Hypothalamus (tissue), 51 donors: ENCODE data around the gene HLA-B.

Experiments used
- DNase-seq, 51 donors: peaks; one replicate each; lab custom pipeline; 2025; lab: John Stamatoyannopoulos, UW

The HLA-B gene

DNA sequence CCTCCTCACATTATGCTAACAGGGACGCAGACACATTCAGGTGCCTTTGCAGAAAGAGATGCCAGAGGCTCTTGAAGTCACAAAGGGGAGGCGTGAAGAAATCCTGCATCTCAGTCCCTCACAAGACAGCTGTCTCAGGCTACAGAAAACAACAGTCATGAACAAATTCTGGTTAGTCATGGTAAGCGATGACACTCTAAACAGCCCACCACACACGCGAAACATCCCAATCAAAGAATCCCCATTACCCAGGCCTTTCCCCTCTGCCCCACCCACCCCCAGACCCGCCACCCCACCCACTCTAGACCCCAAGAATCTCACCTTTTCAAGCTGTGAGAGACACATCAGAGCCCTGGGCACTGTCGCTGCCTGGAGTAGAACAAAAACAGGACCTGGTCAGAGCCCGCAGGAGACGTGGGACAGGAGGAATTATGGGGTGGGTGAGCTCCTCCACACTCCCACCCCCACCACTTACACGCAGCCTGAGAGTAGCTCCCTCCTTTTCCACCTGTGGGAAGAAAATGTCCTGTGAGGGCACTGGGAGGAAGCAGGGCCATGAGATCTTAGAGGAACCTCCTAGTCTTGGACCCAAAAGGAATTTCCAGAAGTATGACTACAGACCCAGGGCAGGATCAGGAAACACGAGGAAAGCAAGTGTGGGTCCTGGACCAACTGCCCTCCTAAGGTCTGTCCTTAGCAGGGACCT lies 2.7 kb downstream of the HLA-B start:
- DNase-seq, result no peak

DNA sequence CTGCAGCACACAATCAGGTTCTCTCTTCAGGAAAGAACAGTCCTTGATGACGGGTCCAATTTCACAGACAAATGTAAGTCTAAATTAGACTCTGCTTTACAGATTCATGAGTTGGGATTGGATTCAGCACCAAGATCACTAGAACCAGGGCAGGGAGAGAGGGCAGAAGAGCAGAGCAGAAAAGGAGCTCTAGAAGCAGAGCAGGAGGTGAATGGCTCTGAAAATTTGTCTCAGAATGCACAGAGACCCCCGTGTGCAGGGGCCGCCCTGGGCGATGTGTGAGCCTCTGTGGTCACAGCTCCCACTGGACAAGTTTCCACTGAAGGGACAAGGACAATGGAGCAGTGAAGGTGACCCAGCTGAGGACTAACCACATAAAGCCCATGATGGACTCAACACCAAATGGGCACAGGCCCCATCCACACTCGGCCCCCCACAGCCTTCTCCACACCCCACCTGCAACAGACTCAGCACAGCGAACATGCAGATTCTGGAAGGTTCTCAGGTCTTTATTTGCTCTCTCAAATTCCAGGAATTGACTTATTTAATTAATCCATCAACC lies 3.5 kb downstream of the HLA-B start:
- no peak for DNase-seq

DNA sequence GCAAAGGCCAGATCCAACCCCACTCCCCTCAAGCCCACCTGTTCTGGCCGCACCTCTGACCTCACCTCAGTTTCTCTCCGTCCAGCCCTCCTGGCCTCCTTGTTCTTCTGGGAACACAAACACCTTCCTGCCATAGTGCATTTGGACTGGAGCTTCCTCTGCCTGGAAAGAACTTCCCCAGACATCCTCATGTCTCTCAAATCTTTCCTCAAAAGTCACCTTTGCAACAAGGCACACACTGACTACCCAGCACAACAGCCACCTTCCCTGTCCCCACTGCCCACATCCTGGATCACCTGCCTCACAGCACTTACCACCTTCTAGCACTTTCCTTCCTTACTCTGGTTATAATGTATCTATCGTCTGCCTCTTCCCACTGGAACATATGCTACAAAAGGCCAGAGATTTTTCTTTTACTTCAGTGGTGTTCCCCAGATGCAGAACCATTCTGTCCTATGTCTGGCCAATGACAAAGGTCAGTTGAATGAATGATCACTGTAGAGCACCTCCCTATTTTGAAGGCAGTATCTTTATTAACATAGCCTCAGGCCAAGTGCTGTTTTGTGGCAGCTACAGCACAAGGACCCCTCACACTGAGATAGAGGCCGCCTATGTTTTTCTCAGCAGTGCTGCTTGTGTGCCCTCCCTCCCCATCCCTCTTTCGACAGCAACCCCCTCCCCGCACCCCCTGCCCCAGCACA lies 4.1 kb downstream of the HLA-B start:
- no peak for DNase-seq

DNA sequence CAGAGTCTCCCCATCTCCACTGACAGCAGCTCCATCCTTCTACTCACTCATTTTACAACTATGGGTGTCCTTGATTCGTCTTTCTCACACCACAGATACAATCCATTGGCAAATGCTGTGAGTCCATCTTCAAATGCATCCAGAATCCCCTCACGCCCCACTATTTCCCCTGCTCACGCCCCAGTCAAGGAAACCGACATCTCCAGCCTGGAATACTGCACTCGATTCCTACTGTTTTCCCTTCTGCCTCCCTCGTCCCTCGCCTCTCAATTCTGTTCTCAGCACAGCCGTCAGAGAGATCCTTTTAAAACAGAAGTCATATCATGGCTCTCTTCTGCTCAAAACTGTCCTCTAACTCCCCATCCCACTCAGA lies 4.7 kb downstream of the HLA-B start:
- no peak for DNase-seq

DNA sequence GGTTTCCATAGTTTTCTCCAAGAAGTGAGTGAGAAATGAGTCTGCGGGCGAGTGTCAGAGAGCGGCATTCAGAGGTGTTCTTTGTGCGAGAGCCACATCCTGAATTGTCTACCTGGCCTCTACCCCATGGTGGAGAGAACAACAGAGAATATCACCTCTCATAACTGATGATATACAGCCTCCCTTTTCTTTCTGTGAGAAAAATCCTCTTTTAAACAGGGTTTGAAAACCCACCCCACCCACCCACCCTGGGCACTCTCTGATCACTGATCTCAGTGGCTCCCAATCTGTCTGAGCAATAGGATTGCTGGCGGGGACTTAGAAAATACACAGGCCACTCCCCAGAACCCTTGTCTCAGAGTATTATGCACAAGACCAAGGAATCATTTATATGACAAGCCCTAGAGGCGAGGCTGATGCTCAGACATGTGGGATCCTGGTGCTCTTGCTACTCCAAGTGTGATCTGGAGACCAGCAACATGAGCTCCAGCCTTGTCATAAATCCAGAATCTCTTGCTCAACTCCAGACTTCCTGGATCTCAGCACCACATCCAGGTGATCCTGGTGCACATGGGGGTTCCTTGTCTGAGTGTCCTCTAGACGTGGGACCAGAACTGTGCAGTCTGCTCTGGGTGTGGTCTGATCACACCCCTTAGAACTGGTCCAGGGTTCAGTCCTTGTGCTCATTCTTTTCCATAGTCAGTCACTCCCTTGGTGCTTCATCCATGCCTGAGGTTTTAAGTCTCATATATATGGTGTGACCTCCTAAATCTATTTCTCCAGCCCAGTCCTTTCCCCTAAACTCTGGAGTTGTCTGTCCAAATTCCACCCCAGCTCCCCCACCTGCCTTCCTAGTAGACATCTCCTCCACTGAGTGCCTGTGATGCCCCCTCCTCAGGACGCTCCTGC lies 5.3 kb downstream of the HLA-B start:
- no peak for DNase-seq

DNA sequence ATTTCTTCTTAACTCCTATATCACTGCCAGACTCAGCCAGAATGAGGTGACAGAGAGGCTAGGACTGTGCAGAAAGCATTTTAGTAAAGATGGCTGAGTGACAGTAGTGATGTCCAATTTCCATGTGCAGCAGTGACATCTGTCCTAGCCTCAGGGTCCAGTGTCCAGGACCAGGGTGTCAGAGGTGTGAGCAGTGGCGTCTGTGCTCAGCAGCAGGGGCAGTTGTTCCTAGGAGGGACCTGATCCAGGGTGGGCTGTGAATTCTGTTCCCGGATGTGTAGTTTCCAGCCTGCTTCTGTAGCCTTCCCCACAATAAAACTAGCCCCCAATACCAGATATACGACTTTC lies 6.0 kb downstream of the HLA-B start:
- no peak for DNase-seq

DNA sequence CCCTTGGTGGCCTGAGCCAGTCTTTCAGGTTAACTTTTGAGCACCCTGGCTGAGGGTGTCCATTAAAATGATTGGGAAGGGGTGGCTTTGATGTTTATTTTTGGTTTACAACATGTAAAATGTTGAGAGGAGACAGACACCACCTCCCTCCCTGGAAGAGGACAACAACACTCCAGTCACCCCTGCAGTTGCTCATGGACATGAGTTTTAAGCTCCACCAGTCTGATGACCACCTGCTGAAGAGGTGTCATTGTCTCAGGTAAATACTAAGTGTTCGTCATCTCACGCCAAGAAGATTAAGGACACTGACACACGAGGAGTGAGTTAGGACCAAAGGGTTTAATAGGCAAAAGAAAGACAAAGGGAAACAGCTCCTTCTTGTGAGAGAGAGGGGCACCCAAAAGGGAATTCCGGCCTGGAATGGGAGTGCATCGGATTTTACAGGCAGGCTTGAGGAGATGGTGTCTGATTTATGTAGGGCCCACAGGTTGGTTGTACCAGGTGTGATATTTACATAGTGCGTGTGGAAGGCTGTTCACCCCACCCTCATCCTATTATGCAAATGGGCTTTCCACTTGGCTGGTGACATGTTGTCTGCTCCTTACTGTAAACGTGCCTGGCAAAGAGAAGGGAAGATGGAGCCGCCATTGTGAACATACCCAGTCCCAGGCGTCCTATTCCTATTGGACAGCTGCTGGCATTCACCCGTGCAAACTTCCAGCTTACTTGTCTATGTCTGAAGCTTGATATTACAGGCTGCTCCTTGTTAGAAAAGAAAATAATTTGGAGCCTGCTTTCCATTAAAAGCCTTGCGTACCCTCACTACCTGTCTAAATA lies 6.6 kb downstream of the HLA-B start:
- no peak for DNase-seq

DNA sequence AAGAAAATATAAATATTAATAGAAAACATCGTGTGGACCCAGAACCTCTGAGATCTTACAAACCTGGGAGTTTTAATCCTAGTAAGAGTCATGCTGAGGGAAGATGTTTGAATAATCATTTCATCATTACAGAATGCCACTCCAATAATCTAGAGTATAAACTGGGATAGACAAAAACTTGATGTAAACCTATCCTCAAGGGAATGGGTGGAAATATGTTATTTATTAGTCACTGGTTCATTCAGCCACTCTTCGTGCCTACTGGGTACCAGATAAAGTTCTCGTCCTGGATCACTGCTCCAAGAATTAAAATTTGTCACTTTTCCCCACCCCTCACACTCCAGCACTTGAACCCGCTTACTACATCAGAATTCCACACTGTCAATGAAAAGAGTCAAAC lies 7.7 kb downstream of the HLA-B start:
- no peak for DNase-seq

DNA sequence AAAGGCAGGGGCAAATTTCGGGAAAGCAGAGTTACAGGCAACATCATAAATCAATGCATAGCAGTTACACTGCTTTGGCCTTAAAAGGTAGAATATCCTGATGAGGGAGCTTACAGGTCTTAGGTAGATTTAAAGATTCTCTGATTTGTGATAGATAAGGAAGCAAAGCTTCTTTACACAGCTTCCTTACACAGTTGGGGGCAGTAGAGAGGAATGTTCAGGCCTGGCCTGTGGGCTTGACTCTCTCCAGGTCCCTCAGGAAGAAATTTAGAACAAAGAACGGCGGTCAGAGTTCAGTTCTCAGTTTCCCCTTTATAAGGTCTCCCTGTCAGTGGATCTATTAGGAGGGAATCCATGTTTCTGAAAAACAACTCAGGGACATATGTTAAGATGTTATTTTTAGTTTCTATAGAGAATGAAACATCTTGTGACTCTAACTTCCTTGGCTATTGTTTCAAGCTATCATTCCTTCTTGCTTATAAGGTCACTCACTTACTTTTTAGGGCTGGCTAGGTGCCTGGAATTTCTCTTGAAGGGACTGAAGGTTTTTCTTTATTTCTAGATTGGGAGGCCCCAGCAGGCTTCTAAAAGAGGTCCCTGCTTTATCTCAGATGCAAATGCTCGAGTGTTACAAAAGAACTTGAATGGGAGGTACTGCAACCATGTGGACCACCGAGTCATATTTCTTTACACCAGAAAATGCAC lies 11.8 kb downstream of the HLA-B start:
- no peak for DNase-seq

DNA sequence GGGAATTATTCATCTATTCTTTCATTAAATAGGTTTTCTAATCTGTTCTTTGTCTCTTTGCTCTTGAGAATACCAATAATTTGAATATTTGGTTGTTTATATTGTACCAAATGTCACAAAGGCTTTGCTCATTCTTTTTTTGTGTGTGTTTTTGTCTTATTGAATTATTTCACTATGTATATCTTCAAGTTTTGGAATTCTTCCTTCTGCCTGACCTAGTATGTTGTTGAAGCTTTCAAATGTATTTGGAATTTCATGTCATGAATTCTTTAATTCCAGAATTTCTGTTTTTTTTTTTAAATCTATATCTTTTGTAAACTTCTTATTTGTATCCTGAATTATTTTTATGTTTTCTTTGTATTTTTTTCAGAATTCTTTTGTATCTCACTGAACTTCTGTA lies 16.8 kb downstream of the HLA-B start:
- no peak for DNase-seq

DNA sequence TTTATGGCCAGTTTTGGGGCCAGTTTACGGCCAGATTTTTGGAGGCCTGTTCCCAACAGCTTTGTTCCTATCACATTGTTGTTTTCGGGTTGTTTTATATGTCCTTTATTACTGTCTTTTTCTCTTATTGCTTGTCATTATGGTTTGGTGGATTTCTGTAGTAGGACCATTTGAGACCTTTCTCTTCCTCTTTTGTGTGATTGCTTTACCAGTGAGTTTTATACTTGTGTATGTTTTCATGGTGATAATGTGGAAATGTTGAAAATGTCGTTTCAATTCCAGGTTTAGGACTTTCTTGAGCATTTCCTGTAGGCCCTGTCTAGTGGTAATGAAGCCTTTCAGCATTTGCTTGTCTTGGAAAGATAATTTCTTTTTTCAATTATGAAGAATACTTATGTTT lies 17.8 kb downstream of the HLA-B start:
- no peak for DNase-seq

DNA sequence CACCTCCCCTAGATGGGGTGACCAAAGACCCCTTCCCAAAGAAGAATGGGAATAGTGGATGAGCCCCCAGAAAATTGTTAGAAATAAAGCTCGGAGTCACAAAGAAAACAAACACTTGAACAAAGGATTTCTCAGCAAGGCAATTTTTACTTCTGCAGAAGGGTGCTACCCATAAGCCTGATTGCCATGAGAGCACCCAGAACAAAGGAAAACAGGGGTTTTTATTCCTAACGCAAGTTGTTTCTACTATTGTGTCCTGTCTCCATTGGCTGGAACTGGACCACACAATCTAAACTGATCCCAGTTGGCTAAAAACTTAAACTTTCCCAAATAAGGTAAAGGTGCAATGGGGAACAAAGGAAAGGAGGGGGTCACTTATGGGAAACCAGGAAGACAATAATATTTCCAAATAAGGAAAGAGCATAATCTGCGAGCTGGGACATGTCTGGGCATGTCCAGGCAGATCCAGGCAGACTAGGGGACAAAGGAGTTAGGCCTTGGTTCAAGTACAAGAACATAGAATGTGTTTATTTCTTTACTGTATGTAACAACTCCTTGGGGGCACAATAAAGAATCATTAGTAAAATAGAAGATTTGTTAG lies 20.0 kb downstream of the HLA-B start:
- DNase-seq, result no peak

DNA sequence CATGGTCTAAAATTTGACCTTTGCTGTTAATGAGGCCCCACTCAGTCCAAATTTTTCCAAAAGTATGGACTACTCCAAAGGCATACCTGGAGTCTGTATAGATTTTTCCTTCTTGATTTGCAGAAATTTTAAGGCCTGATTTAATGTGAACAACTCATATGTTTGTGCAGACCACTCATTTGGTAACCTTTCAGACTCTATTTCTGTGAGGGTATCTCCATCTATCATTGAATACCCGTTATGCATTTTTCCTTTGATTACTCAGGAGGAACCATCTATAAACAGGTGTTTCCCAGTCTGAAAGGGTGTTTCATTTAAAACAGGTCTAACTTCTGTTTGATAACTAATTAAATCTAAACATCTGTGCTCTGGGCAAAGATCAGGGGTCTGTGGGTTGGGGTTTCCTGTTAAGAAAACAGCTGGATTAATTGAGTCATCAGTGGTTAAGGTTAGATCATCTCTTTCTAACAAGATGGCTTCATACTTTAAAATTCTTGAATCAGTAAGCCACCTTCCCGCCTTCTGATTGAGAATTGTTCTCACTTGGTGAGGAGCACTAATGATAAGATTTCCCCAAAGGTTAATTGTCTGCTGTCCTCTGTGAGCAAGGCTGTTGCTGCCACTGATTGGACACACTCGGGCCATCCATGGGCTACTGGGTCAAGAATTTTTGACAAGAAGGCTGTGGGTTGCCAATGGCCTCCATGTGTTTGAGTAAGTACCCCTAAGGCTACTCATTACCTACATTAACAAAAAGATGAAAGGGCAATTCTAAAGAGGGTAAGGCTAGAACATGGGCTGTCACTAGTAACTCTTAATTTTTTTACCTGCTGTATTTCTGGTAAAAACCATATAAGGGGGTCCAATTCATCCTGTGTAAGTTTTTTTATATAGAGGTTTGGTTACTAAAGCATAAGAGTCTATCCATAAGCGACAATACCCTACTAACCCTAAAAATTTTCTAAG lies 24.1 kb downstream of the HLA-B start:
- DNase-seq, result no peak

DNA sequence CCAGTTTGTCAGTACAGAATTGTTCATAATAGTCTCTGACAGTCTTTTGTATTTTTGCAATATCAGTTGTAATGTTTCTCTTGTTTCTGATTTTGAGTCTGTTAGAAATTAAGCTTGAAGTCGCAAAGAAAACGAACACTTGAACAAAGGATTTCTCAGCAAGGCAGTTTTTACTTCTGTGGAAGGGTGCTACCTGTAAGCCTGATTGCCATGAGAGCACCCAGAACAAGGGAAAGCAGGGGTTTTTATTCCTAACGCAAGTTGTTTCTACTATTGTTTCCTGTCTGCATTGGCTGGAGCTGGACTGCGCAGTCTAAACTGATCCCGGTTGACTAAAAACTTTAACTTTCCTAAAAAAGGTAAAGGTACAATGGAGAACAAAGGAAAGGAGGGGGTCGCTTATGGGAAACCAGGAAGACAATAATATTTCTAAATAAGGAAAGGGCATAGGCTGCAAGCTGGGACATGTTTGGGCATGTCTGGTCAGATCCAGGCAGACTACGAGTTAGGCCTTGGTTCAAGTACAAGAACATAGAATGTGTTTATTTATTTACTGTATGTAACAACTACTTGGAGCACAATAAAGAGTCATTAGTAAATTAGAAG lies 28.5 kb downstream of the HLA-B start:
- no peak for DNase-seq

DNA sequence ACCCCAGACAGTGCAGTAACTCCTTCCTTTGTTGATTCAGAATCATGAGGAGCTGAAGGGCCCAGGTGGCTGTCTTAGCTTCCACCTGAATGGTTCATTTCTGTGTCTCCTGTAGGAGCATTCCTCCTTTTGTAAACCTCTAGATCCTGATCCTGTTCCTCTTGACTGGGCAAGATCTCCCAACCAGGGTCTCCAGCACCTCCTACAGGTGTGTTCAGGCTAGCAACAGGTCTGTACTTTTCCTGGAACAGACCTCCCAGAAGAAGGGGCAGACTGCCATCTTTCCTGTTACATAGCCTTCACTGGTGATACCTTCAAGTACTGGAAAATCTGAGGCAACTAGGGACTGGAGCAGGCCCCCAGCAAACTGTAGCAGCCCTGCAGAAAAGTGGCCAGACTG lies 35.2 kb downstream of the HLA-B start:
- no peak for DNase-seq

DNA sequence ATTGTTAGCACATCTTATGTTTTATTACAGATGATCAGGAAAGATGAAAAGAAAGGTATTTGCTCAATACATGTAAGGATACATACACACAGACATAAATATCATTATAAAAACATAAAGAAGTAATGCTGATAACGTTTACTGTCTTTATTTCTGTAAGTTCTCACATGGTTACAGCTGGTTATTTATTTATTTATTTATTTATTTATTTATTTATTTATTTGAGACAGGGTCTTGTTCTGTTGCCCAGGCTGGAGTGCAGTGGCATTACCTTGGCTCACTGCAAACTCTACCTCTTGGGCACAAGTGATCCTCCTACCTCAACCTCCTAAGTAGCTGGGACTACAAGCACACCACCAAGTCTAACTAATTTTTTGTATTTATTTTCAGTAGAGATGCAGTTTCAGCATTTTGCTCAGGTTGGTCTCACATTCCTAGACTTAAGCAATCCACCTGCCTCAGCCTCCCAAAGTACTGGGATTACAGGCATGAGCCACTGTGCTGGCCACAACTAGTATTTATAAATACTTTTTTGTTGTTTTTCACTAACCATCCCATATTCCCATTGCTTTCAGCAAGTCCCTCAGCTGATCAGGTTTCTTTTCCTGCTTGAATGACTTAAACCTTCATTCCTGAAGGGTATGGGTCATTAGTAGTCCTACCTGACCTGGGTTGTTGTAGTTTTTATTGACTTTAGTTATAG lies 35.8 kb downstream of the HLA-B start:
- DNase-seq, result no peak

DNA sequence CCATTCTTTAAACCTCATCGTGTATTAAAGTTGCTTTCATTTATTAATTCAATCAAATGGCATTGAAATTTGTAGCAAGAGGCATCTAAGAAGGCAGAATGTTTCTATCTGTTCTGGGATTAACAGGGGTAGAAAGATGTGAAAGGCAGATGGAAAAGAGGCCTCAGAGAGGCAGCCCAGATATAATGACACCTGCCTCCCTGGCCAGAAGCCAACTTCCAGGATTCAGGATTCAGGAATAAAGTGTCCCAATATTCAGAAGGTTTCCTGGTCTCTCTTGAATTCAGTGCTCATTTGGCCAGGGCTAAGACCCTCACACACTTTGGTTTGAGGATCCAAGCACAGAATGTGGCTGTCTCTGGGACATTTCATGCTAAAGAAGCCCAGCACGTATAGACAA lies 39.9 kb downstream of the HLA-B start:
- DNase-seq, result no peak
